ENCODE measurements around the gene TERT.
"Not testable (repeated sequence)": the region's sequence is repeated elsewhere in the genome, so short reads cannot be mapped to it uniquely, and the experiment has no call there.

The TERT gene

GRCh38 chr5:1333986-1334385 is 39.1 kb upstream of the TERT start:
- Histone ChIP-seq H3K27me3 (no peaks in the 10 kb centered on the region), H3K27ac (no peak overlapping the region), H3K4me3 (no peak overlapping the region), H3K4me1 (peaks cover 0 to 62% (median 38%) of the 10 kb centered on the region in 10 experiments; a peak in 16 of 20 replicates), H4K20me1 (peaks cover 92 to 100% (median 99%) of the 10 kb centered on the region in 11 experiments; a peak in 21 of 22 replicates), H3K36me3 (peaks cover 89 to 100% (median 98%) of the 10 kb centered on the region in 11 experiments), H3K9me3 (replicated peaks in 1 of 11) (no peaks in the 10 kb centered on the region), H3K4me2 (no peak overlapping the region), H3K9ac (no peak overlapping the region)
- no peak for TF ChIP-seq Cebpa-rat (IDR thresholded peaks at IDR 0.05)

- not testable (repeated sequence) for H3K4me2 ChIP-seq; H3K27me3 ChIP-seq; H3K4me3 ChIP-seq; H3K27ac ChIP-seq; H3K9me3 ChIP-seq (replicated peaks in 1 of 11); H3K9ac ChIP-seq
- Histone ChIP-seq H3K4me1 (peaks cover 0 to 57% (median 31%) of the 10 kb centered on the region in 10 experiments; a peak in 16 of 20 replicates), H3K36me3 (peaks cover 86 to 100% (median 98%) of the 10 kb centered on the region in 11 experiments), H4K20me1 (peaks cover 92 to 100% (median 99%) of the 10 kb centered on the region in 11 experiments; a peak in 21 of 22 replicates)
Measured at GRCh38 chr5:1333286-1333685, 38.4 kb upstream of the TERT start.

- TF ChIP-seq Cebpa-rat (IDR thresholded peaks at IDR 0.05): no peak
- H3K27me3 ChIP-seq: no peaks in the 10 kb centered on the region
- H4K20me1 ChIP-seq: peaks cover 90 to 100% (median 99%) of the 10 kb centered on the region in 11 experiments; a peak in 21 of 22 replicates
- no peak overlapping the region for H3K27ac ChIP-seq
- H3K9ac ChIP-seq: 0 out of 22 replicates have a peak overlapping the region, but pooled peaks of 2 of the 11 experiments have one; percentile 3 to 11
- peaks cover 0 to 49% (median 24%) of the 10 kb centered on the region in 10 experiments; a peak in 15 of 20 replicates for H3K4me1 ChIP-seq
- peaks cover 78 to 96% (median 93%) of the 10 kb centered on the region in 11 experiments for H3K36me3 ChIP-seq
- H3K4me3 ChIP-seq: no peak overlapping the region
- H3K9me3 ChIP-seq (replicated peaks in 1 of 11): no peaks in the 10 kb centered on the region
- H3K4me2 ChIP-seq: peak overlapping the region in 5 of 11 experiments; percentile 31 to 55 (median 45); a peak in 8 of 22 replicates
Measured at GRCh38 chr5:1332461-1333001, 37.7 kb upstream of the TERT start.

GRCh38 chr5:1331861-1332405 is 37.1 kb upstream of the TERT start:
- H3K4me2 ChIP-seq: peak overlapping the region in 5 of 11 experiments; percentile 31 to 55 (median 45); a peak in 10 of 22 replicates
- TF ChIP-seq Cebpa-rat (IDR thresholded peaks at IDR 0.05): no peak
- H3K27ac ChIP-seq: no peak overlapping the region
- no peaks in the 10 kb centered on the region for H3K9me3 ChIP-seq (replicated peaks in 1 of 11)
- peaks cover 89 to 100% (median 99%) of the 10 kb centered on the region in 11 experiments; a peak in 21 of 22 replicates for H4K20me1 ChIP-seq
- peaks cover 75 to 96% (median 91%) of the 10 kb centered on the region in 11 experiments for H3K36me3 ChIP-seq
- peaks cover 0 to 43% (median 18%) of the 10 kb centered on the region in 10 experiments; a peak in 15 of 20 replicates for H3K4me1 ChIP-seq
- H3K27me3 ChIP-seq: no peaks in the 10 kb centered on the region
- no peak overlapping the region for H3K4me3 ChIP-seq
- H3K9ac ChIP-seq: 0 out of 22 replicates have a peak overlapping the region, but pooled peaks of 2 of the 11 experiments have one; percentile 3 to 11

DNA sequence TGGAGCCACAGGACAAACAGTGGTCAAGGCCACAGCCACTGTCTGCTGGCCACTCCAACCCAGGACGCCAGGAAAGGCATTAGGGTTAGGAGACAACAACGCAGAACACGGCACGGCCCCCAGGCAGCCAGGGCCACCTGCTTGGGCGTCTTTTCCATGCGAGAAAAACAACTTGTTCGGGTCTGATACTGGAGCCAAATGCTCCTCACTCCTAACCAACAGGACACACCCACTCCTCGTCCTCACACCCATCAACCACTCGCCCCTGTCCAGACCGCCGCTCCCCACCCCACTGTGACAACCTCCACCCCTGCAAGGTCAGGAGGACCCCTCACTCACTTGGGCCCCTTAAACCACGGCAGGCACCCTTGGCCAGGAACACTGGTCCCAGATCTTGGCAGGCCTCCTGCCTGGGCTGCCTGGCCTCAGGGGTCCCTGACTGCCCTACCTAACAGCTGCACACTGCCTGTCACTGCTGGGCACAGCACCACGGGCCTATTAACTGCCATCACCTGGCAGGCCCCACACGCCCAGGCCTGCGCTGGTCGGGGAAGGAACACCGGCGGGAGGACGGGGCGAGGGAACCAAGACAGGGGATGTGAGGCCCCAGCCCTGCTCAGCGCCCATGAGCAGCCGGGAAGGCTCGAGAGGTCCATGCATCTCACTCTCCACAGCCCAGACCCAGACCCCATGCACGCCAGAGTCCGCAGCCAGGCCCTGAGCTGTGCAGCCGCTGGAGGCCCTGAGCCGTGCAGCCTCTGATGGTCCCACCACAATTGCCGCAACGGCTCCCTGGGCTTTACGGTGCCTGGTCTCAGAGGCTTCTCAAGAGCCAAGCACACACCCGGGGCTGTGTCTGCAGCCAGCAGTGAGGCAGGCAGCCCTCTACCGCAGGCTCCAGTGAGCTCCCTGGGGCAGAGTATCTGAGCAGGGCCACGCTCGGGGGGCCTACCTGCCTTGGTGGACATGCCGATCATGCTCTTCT is 36.3 kb upstream of the TERT start:
- Histone ChIP-seq H3K27me3 (no peaks in the 10 kb centered on the region), H3K4me2 (peak overlapping the region in 4 of 11 experiments; percentile 39 to 55 (median 48); a peak in 9 of 22 replicates), H3K4me3 (no peak overlapping the region), H3K36me3 (peaks cover 69 to 96% (median 89%) of the 10 kb centered on the region in 11 experiments), H3K4me1 (peaks cover 0 to 35% (median 10%) of the 10 kb centered on the region in 10 experiments; a peak in 13 of 20 replicates), H3K27ac (no peak overlapping the region), H4K20me1 (peaks cover 88 to 100% (median 99%) of the 10 kb centered on the region in 11 experiments; a peak in 21 of 22 replicates), H3K9me3 (replicated peaks in 1 of 11) (no peaks in the 10 kb centered on the region), H3K9ac (no peak overlapping the region)
- TF ChIP-seq Cebpa-rat (IDR thresholded peaks at IDR 0.05): no peak

- Histone ChIP-seq H3K9me3 (replicated peaks in 1 of 11) (no peaks in the 10 kb centered on the region), H3K4me1 (peaks cover 0 to 29% (median 8%) of the 10 kb centered on the region in 10 experiments; a peak in 12 of 20 replicates), H3K27ac (no peak overlapping the region), H3K4me2 (no peak overlapping the region), H3K27me3 (no peaks in the 10 kb centered on the region), H4K20me1 (peaks cover 88 to 100% (median 99%) of the 10 kb centered on the region in 11 experiments; a peak in 21 of 22 replicates), H3K4me3 (no peak overlapping the region), H3K9ac (no peak overlapping the region), H3K36me3 (peaks cover 69 to 96% (median 89%) of the 10 kb centered on the region in 11 experiments)
- no peak for TF ChIP-seq Cebpa-rat (IDR thresholded peaks at IDR 0.05)
Measured at GRCh38 chr5:1330146-1330846, 35.4 kb upstream of the TERT start.

GRCh38 chr5:1329111-1329579 is 34.3 kb upstream of the TERT start:
- no peak for TF ChIP-seq Cebpa-rat (IDR thresholded peaks at IDR 0.05)
- Histone ChIP-seq H3K27me3 (no peaks in the 10 kb centered on the region), H3K4me1 (peaks cover 0 to 37% (median 17%) of the 10 kb centered on the region in 10 experiments; a peak in 14 of 20 replicates), H3K9me3 (replicated peaks in 1 of 11) (no peaks in the 10 kb centered on the region), H4K20me1 (peaks cover 77 to 100% (median 99%) of the 10 kb centered on the region in 11 experiments; a peak in 21 of 22 replicates), H3K27ac (no peak overlapping the region), H3K9ac (no peak overlapping the region), H3K4me2 (no peak overlapping the region), H3K4me3 (no peak overlapping the region), H3K36me3 (peaks cover 69 to 96% (median 89%) of the 10 kb centered on the region in 11 experiments)

GRCh38 chr5:1328237-1329110 is 33.6 kb upstream of the TERT start:
- H3K9me3 ChIP-seq (replicated peaks in 1 of 11); H3K9ac ChIP-seq; H3K4me3 ChIP-seq; H3K4me2 ChIP-seq; H3K27me3 ChIP-seq; H3K27ac ChIP-seq: not testable (repeated sequence)
- H3K4me1 ChIP-seq: peaks cover 0 to 43% (median 23%) of the 10 kb centered on the region in 10 experiments; a peak in 15 of 20 replicates
- peaks cover 70 to 100% (median 99%) of the 10 kb centered on the region in 11 experiments; a peak in 21 of 22 replicates for H4K20me1 ChIP-seq
- H3K36me3 ChIP-seq: peaks cover 69 to 96% (median 89%) of the 10 kb centered on the region in 11 experiments

DNA sequence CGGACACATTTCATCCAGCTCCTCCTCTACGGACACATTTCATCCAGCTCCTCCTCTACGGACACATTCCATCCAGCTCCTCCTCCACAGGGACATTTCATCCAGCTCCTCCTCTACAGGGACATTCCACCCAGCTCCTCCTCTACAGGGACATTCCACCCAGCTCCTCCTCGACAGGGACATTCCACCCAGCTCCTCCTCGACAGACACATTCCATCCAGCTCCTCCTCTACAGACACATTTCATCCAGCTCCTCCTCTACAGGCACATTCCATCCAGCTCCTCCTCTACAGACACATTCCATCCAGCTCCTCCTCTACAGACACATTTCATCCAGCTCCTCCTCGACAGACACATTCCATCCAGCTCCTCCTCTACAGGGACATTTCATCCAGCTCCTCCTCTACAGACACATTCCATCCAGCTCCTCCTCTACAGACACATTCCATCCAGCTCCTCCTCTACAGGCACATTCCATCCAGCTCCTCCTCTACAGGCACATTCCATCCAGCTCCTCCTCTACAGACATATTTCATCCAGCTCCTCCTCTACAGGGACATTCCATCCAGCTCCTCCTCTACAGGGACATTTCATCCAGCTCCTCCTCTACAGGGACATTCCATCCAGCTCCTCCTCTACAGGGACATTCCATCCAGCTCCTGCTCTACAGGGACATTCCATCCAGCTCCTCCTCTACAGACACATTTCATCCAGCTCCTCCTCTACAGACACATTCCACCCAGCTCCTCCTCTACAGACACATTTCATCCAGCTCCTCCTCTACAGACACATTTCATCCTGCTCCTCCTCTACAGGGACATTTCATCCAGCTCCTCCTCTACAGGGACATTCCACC is 32.3 kb upstream of the TERT start:
- Histone ChIP-seq H3K4me1 (peaks cover 0 to 50% (median 34%) of the 10 kb centered on the region in 10 experiments; a peak in 15 of 20 replicates), H4K20me1 (peaks cover 67 to 100% (median 99%) of the 10 kb centered on the region in 11 experiments; a peak in 21 of 22 replicates), H3K36me3 (peaks cover 73 to 96% (median 90%) of the 10 kb centered on the region in 11 experiments)
- H3K9ac ChIP-seq; H3K27me3 ChIP-seq; H3K27ac ChIP-seq; H3K4me2 ChIP-seq; H3K4me3 ChIP-seq; H3K9me3 ChIP-seq (replicated peaks in 1 of 11): not testable (repeated sequence)

GRCh38 chr5:1326532-1326875 is 31.6 kb upstream of the TERT start:
- H3K4me1 ChIP-seq: peaks cover 0 to 50% (median 33%) of the 10 kb centered on the region in 10 experiments; a peak in 15 of 20 replicates
- not testable (repeated sequence) for H3K4me3 ChIP-seq; H3K9me3 ChIP-seq (replicated peaks in 1 of 11); H3K27ac ChIP-seq; H3K9ac ChIP-seq; H3K27me3 ChIP-seq; H3K4me2 ChIP-seq
- peaks cover 73 to 96% (median 90%) of the 10 kb centered on the region in 11 experiments for H3K36me3 ChIP-seq
- peaks cover 61 to 100% (median 98%) of the 10 kb centered on the region in 11 experiments; a peak in 21 of 22 replicates for H4K20me1 ChIP-seq
